Cardiac fibroblast (primary cell): ENCODE data around the gene ZNF710.
A peak's percentile ranks its signal among the peaks of the same experiment; 100 is the strongest.
"Not testable (repeated sequence)": the region's sequence is repeated elsewhere in the genome, so short reads cannot be mapped to it uniquely, and the experiment has no call there.

Experiments
- DNase-seq, 2 donors: peaks; one replicate each; pipeline versions ENCODE4 v3.0.0 to v3.0.0-alpha.2; 2010; ENCODE audit warnings: low read depth in 2 of 2
- H3K4me3 ChIP-seq, 2 donors: replicated peaks in 1 of 2; 1 replicate in 1 of 2; 2 replicates in 1 of 2; pipeline ENCODE4 v1.5.1; 2011; ENCODE audit warnings: low read depth in 2 of 2, low read length in 2 of 2, mild to moderate bottlenecking in 2 of 2, moderate library complexity in 1 of 2
- TF ChIP-seq, protein P1 (sequence below): IDR thresholded peaks from one replicate; pipeline ENCODE4 v1.5.1; 2011; ENCODE audit warnings: low read depth, mild to moderate bottlenecking, low read length, inconsistent platforms

ZNF710 gene

DNA sequence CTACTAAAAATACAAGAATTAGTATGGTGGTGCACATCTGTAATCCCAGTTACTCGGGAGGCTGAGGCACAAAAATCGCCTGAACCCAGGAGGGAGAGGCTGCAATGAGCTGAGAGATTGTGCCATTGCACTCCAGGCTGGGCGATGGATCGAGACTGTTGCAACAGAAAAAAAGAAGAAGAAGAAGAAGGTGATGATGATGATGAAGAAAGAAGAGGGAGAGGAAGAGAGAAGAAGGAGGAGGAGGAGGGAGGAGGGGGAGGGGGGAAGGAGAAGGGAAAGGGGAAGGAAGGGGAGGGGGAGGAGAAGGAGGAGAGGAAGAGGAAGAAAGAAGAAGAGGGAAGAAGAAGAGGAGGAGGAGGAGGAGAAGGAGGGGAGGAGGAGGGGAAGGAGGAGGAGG lies 33.2 kb upstream of the ZNF710 start:
- H3K4me3 ChIP-seq: no peak overlapping the region
- DNase-seq: no peak
- TF ChIP-seq, protein P1, sequence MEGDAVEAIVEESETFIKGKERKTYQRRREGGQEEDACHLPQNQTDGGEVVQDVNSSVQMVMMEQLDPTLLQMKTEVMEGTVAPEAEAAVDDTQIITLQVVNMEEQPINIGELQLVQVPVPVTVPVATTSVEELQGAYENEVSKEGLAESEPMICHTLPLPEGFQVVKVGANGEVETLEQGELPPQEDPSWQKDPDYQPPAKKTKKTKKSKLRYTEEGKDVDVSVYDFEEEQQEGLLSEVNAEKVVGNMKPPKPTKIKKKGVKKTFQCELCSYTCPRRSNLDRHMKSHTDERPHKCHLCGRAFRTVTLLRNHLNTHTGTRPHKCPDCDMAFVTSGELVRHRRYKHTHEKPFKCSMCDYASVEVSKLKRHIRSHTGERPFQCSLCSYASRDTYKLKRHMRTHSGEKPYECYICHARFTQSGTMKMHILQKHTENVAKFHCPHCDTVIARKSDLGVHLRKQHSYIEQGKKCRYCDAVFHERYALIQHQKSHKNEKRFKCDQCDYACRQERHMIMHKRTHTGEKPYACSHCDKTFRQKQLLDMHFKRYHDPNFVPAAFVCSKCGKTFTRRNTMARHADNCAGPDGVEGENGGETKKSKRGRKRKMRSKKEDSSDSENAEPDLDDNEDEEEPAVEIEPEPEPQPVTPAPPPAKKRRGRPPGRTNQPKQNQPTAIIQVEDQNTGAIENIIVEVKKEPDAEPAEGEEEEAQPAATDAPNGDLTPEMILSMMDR: no peak

DNA sequence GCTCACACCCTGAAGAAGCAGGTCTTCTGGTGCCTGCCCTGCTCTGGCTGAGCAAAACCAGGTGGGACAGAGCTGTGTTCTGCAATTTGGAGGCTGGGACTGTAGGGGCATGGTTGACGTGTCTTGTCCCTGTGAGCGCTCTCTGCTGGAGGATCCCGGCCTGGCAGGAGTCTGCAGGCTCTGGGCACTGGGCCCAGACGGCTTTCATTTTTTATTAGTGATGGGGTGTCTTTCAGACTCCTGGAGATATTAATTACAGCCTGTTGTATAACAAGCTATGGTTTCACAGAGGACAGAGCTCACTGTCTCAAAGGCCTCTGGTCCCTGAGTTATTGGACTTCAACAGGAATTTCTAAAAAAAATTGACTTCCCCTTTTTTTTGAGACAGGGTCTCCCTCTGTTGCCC lies 29.5 kb upstream of the ZNF710 start:
- TF ChIP-seq, protein P1: peak; percentile 86
- no peak overlapping the region for H3K4me3 ChIP-seq
- peak; percentile 66 to 67 for DNase-seq

DNA sequence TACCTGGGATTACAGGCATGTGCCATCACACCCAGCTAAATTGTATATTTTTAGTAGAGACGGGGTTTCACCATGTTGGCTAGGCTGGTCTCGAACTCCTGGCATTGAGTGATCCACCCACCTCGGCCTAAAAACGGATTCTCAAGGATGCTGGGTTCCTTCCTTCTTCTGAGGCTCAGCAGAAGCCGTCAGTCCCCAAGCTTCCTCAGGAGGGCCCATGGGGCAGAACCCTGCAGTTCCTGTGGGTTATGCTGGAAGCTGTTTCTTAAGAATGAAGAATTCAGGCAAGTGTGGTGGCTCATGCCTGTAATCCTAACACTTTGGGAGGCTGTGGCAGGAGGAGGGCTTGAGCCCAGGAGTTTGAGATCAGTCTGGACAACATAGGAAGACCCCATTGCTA lies 29.0 kb upstream of the ZNF710 start:
- TF ChIP-seq, protein P1: no peak
- H3K4me3 ChIP-seq: no peak overlapping the region
- no peak for DNase-seq

DNA sequence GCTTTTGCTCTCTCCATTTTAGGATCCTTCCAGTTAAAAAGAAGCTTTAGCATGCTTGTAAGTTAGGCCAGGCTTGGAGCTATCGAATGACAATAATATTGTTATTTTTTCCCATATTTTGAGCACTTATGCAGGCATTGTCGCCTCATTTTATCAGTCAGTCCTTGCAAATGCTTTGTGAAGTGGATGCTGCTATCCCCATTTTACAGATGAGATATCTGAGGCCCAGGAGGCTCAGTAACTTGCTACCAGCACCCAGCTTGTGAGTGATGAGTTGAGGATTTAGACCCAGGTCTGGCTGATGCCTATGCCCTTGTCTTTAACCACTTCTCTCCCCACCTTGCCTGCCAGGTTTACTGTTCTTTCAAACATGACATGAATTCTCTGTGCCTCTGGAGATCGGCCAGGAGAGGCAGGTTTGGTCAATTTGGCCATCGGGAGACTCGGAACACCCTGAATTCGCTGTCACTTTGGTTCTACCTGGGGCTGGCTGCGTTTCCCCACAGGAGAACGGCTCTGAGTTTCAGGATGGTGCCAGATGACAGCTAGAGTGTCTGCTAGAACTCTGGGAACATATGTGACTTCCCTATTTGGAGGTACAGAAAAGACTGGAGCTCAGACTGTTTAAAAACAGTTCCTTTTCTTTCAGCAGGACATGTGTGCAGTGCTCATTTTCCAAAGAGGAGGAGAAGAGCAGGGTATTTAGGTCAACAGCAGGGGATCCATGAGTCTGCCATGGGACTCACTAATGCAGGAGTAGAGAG lies 25.5 kb upstream of the ZNF710 start:
- TF ChIP-seq, protein P1: no peak
- DNase-seq: no peak
- H3K4me3 ChIP-seq: no peak overlapping the region

DNA sequence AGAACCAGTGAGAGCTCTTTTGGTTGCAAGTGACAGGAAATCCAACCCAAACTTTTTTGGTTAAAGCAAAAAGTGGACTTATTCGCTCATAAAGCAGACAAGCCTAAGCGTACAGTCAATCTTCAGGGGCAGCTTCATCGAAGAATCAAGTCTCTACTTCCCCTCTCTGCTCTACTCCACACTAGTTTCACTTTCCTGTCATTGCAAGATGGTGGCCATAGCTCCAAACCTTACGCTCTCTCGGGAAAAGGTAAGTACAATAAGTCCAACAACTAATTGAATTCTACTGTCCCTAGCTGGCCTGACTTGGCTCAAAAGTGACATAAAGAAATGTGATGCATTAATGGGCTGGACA lies 24.9 kb upstream of the ZNF710 start:
- no peak for DNase-seq
- H3K4me3 ChIP-seq: no peak overlapping the region
- TF ChIP-seq, protein P1: no peak

- DNase-seq, H3K4me3 ChIP-seq: not testable (repeated sequence)
These were observed 23.3 kb upstream of the ZNF710 start for GRCh38 chr15:89977836-89978235.

GRCh38 chr15:89978914-89979313 lies 22.2 kb upstream of the ZNF710 start:
- no peak for DNase-seq
- no peak overlapping the region for H3K4me3 ChIP-seq
- TF ChIP-seq, protein P1: no peak
